CD14-positive monocyte (primary cell): Measurements from ENCODE around the gene ZFAND2B. TPM values are rescaled to one million over a fixed set of nuclear protein-coding genes. Genes with fewer than 3 reads are reported as not detected.

Source experiments
- DNase-seq, 3 donors: peaks; one replicate each; pipeline ENCODE4 v3.0.0-alpha.2; 2011 to 2022
- H2AFZ ChIP-seq: 2 replicates; pipeline ENCODE4 v1.6.0; 2012; ENCODE audit warnings: mild to moderate bottlenecking, low read depth, low read length, inconsistent platforms; ENCODE audit not compliant: insufficient read depth, poor library complexity, severe bottlenecking
- H3K27ac ChIP-seq, 2 donors: 1 replicate in 1 of 2; 2 replicates in 1 of 2; pipeline ENCODE4 v1.5.1; 2012 to 2013; ENCODE audit warnings: low read length in 2 of 2, control low read depth in 1 of 2, inconsistent platforms in 1 of 2, low read depth in 1 of 2, mild to moderate bottlenecking in 1 of 2
- H3K27me3 ChIP-seq, 2 donors: one replicate each; pipeline versions ENCODE4 v1.6.0 to v1.6.1; 2011 to 2013; ENCODE audit warnings: low read length in 2 of 2; ENCODE audit not compliant: control insufficient read depth in 2 of 2, insufficient read depth in 2 of 2
- H3K36me3 ChIP-seq, 2 donors: replicated peaks in 1 of 2; 1 replicate in 1 of 2; 2 replicates in 1 of 2; pipeline versions ENCODE4 v1.5.1 to v1.6.1; 2012 to 2013; ENCODE audit warnings: low read length in 2 of 2, control low read depth in 1 of 2, inconsistent platforms in 1 of 2, mild to moderate bottlenecking in 1 of 2; ENCODE audit not compliant: insufficient read depth in 2 of 2, control insufficient read depth in 1 of 2
- H3K4me1 ChIP-seq, 2 donors: 1 replicate in 1 of 2; 2 replicates in 1 of 2; pipeline versions ENCODE4 v1.5.1 to v1.6.1; 2012 to 2013; ENCODE audit warnings: low read length in 2 of 2, control low read depth in 1 of 2, inconsistent platforms in 1 of 2, mild to moderate bottlenecking in 1 of 2, moderate library complexity in 1 of 2; ENCODE audit not compliant: insufficient read depth in 2 of 2, control insufficient read depth in 1 of 2
- H3K4me2 ChIP-seq: replicated peaks from 2 replicates; pipeline ENCODE3; 2012; ENCODE audit warnings: low read length, moderate library complexity, mild to moderate bottlenecking; ENCODE audit not compliant: poor library complexity, severe bottlenecking; ENCODE audit errors: extremely low read depth
- H3K4me3 ChIP-seq, 3 experiments: fragments of 200-600 bp in 1 of 3; sonication (generic) in 1 of 3; replicated peaks in 1 of 3; 1 replicate in 2 of 3; 2 replicates in 1 of 3; pipeline ENCODE4 v1.5.1; 2011 to 2013; ENCODE audit warnings: low read length in 3 of 3, mild to moderate bottlenecking in 3 of 3, control low read depth in 2 of 3, low read depth in 2 of 3, inconsistent platforms in 1 of 3, moderate library complexity in 1 of 3
- H3K79me2 ChIP-seq: 2 replicates; pipeline ENCODE4 v1.6.0; 2012; ENCODE audit warnings: mild to moderate bottlenecking, control low read depth, inconsistent platforms, low read length, moderate library complexity; ENCODE audit not compliant: insufficient read depth
- H3K9ac ChIP-seq: 2 replicates; pipeline ENCODE4 v1.6.0; 2017; ENCODE audit warnings: low read length, mild to moderate bottlenecking; ENCODE audit not compliant: insufficient read depth, poor library complexity, severe bottlenecking
- H3K9me3 ChIP-seq, 2 donors: replicated peaks in 1 of 2; 1 replicate in 1 of 2; 2 replicates in 1 of 2; pipeline versions ENCODE4 v1.5.1 to v1.6.1; 2012 to 2013; ENCODE audit warnings: low read length in 2 of 2, control low read depth in 1 of 2; ENCODE audit not compliant: control insufficient read depth in 1 of 2, insufficient read depth in 1 of 2
- H4K20me1 ChIP-seq: 2 replicates; pipeline ENCODE4 v1.6.0; 2012; ENCODE audit warnings: mild to moderate bottlenecking, low read length, control low read depth, moderate library complexity; ENCODE audit not compliant: insufficient read depth
- H3K27ac Mint-ChIP-seq, 7 donors: one replicate each; pipeline ENCODE4 v1.8.0; 2020; ENCODE audit warnings: mild to moderate bottlenecking in 7 of 7, mixed read lengths in 7 of 7, moderate library complexity in 6 of 7, inconsistent platforms in 2 of 7
- H3K27me3 Mint-ChIP-seq, 3 donors: one replicate each; pipeline ENCODE4 v1.8.0; 2021 to 2022; ENCODE audit warnings: low read depth in 3 of 3, mild to moderate bottlenecking in 3 of 3, mixed read lengths in 3 of 3, moderate library complexity in 3 of 3, inconsistent platforms in 1 of 3
- H3K36me3 Mint-ChIP-seq, 2 donors: one replicate each; pipeline ENCODE4 v1.8.0; 2020; ENCODE audit warnings: mixed read lengths in 2 of 2, inconsistent platforms in 1 of 2, mild to moderate bottlenecking in 1 of 2
- H3K4me1 Mint-ChIP-seq: one replicate; pipeline ENCODE4 v1.8.0; 2020; ENCODE audit warnings: mild to moderate bottlenecking, mixed read lengths
- H3K4me3 Mint-ChIP-seq, 2 donors: one replicate each; pipeline ENCODE4 v1.8.0; 2020; ENCODE audit warnings: mild to moderate bottlenecking in 2 of 2, mixed read lengths in 2 of 2, moderate library complexity in 1 of 2
- H3K9me3 Mint-ChIP-seq, 7 donors: one replicate each; pipeline ENCODE4 v1.8.0; 2020 to 2022; ENCODE audit warnings: mixed read lengths in 7 of 7, mild to moderate bottlenecking in 6 of 7, moderate library complexity in 6 of 7, inconsistent platforms in 2 of 7
- CTCF ChIP-seq: fragments of 200-600 bp; IDR thresholded peaks from one replicate; pipeline ENCODE4 v1.8.0; 2022; ENCODE audit warnings: antibody characterized with exemption, mild to moderate bottlenecking
- WGBS: methylation state at CpG from one replicate; pipeline ENCODE4 v1.1.5; 2013; ENCODE audit warnings: missing lambda C conversion rate; ENCODE audit not compliant: insufficient coverage; 5-methylcytosine and 5-hydroxymethylcytosine counted together
- intact Hi-C, 2 donors: fragments of 100-400 bp; cut with micrococcal nuclease; formaldehyde crosslinking; loops; one replicate each; pipeline versions ENCODE4 v1.15.0 to v1.15.1; 2023
- polyA plus RNA-seq, 3 donors: library from polyadenylated mRNA; depleted of rRNA in 1 of 3; unstranded in 2 of 3; stranded (reverse) in 1 of 3; fragments of 300-500 nt in 2 of 3; fragments of >200 nt in 1 of 3; fragmentation: Illumina TruSeq in 2 of 3; gene quantifications; 1 replicate in 2 of 3; 2 replicates in 1 of 3; pipeline ENCODE4 v1.2.3, GENCODE V29; 2012 to 2021

The ZFAND2B gene
- polyA plus RNA-seq, 3 donors, result 45.7 to 98.9 (median 53.2) TPM

DNA sequence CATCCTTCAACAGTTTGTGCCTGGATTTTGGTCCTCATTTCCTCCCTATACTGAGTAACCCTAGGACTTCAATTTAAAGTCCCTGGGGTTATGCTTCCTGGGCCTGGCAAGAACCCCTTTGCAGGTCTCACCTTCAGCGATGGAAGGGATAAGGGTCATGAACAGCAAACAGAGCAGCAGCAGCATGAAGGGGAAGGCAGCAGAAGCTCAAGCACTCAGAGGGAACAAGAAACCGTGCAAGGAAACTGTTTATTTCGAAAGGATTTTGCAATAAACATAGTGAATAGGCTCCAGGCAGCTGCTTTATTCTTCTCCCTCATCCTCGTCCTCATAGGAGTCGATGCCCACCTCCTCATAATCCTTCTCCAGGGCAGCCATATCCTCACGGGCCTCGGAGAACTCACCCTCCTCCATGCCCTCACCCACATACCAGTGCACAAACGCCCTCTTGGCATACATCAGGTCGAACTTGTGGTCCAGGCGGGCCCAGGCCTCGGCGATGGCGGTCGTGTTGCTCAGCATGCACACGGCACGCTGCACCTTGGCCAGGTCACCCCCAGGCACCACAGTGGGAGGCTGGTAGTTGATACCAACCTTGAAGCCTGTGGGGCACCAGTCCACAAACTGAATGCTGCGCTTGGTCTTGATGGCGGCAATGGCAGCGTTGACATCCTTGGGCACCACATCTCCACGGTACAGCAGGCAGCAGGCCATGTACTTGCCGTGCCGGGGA is 43.6 kb downstream of the ZFAND2B start:
- Histone ChIP-seq H3K9ac (peak overlapping the region; percentile 50), H3K9me3 (no peaks in the 10 kb centered on the region), H3K79me2 (peaks cover 89% of the 10 kb centered on the region), H3K4me2 (peak overlapping the region; percentile 82), H4K20me1 (peaks cover 30% of the 10 kb centered on the region), H3K4me1 (peaks cover 77 to 91% of the 10 kb centered on the region in 2 donors), H3K27me3 (no peaks in the 10 kb centered on the region), H2AFZ (no peak overlapping the region), H3K36me3 (peaks cover 19 to 35% of the 10 kb centered on the region in 2 donors), H3K4me3 (peak overlapping the region; percentile 19 to 96 (median 25)), H3K27ac (peak overlapping the region; percentile 80 to 90)
- intact Hi-C loops, result loop anchor here (5.0 kb wide), 2 partner anchors 33 to 73 kb away; partner anchors contain the start of genes ABCB6 (in 2 of the 2), CNPPD1 (in 1 of the 2) and RETREG2 (in 1 of the 2)
- WGBS, result 66% methylated on average over 20 of the region's 22 CpGs
- Mint-ChIP-seq H3K9me3 (no peaks in the 10 kb centered on the region), H3K27ac (peak overlapping the region; percentile 84 to 95 (median 93)), H3K4me3 (peak overlapping the region; percentile 88 to 90), H3K4me1 (peaks cover 71% of the 10 kb centered on the region), H3K27me3 (peaks cover 0 to 3% (median 0%) of the 10 kb centered on the region in 3 donors), H3K36me3 (peaks cover 28 to 47% of the 10 kb centered on the region in 2 donors)
- no peak for TF ChIP-seq CTCF
- DNase-seq, result peak in 2 of 3 donors; percentile 27 to 57

DNA sequence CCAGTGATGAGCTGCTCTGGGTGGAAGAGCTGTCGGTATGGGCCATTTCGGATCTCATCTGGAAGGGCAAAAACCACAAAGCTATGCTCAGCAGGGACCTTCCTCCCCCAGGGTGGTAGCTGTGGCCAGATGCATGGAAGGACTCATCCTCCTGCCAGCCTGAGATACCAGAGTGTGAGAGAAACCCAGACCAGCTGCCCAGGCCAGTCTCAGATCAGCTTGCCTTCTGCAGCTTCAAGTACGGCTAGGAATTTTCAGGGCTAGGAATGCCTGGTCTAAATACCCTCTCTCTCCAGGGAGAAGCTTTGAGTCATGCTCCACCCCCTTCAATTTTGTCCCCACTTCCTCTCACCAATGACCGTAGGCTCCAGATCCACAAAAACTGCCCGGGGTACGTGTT is 45.1 kb downstream of the ZFAND2B start:
- peak in 1 of 3 donors; percentile 37 for DNase-seq
- TF ChIP-seq CTCF, result no peak
- H3K4me1 Mint-ChIP-seq, result peaks cover 70% of the 10 kb centered on the region
- Histone ChIP-seq H3K36me3 (peaks cover 19 to 35% of the 10 kb centered on the region in 2 donors), H3K27ac (peak overlapping the region; percentile 80 to 90), H2AFZ (no peak overlapping the region), H3K27me3 (no peaks in the 10 kb centered on the region), H3K4me2 (peak overlapping the region; percentile 95), H4K20me1 (peaks cover 30% of the 10 kb centered on the region), H3K4me3 (peak overlapping the region; percentile 88 to 96 (median 88)), H3K4me1 (peaks cover 70 to 82% of the 10 kb centered on the region in 2 donors), H3K79me2 (peaks cover 75% of the 10 kb centered on the region), H3K9ac (peak overlapping the region; percentile 84), H3K9me3 (no peaks in the 10 kb centered on the region)
- H3K27ac Mint-ChIP-seq, result peak overlapping the region; percentile 88 to 95 (median 93)
- no CpG with 5 or more reads among the region's 6 CpGs for WGBS
- H3K36me3 Mint-ChIP-seq, result peaks cover 28 to 47% of the 10 kb centered on the region in 2 donors
- intact Hi-C loops, result loop anchor here (5.0 kb wide), 2 partner anchors 34 to 74 kb away; partner anchors contain the start of genes ABCB6 (in 2 of the 2), CNPPD1 (in 1 of the 2) and RETREG2 (in 1 of the 2)
- H3K9me3 Mint-ChIP-seq, result no peaks in the 10 kb centered on the region
- peak overlapping the region; percentile 90 to 96 for H3K4me3 Mint-ChIP-seq
- peaks cover 0 to 3% (median 0%) of the 10 kb centered on the region in 3 donors for H3K27me3 Mint-ChIP-seq
